Measurements from ENCODE around the gene ABCA4.

DNA sequence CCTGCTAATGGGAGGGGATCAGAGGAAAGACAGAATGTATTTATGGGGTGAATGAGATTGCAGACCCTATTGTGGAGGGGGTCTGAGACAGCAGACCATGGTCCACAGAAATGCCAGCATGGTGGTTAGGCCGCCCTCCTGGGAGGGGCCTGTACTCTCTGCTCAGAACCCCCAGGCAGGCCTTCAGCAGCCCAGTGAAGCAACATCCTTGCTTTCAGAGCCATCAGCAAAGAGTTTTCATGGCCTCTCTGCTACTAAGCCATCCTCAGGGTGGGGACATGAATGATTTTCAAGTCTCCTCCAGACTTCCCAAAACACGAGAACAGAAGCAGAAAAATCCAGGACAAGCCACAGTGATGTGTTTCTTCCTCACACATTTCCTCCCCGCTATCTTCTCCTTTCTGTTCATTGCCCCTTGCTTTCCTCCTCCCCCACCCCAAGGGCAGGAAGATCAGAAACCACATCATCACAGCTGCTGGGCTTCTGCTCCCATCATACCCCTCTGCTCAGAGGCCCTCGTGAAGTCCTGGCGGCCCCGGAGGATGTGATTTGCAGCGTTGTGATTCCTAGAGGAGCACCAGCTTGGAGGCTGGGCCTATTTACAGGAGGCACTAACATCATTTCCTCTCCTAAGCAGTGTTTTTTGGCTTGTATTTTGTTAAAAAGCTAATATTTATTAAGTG is 48.0 kb downstream of the ABCA4 start:
- TF ChIP-seq, protein P1, sequence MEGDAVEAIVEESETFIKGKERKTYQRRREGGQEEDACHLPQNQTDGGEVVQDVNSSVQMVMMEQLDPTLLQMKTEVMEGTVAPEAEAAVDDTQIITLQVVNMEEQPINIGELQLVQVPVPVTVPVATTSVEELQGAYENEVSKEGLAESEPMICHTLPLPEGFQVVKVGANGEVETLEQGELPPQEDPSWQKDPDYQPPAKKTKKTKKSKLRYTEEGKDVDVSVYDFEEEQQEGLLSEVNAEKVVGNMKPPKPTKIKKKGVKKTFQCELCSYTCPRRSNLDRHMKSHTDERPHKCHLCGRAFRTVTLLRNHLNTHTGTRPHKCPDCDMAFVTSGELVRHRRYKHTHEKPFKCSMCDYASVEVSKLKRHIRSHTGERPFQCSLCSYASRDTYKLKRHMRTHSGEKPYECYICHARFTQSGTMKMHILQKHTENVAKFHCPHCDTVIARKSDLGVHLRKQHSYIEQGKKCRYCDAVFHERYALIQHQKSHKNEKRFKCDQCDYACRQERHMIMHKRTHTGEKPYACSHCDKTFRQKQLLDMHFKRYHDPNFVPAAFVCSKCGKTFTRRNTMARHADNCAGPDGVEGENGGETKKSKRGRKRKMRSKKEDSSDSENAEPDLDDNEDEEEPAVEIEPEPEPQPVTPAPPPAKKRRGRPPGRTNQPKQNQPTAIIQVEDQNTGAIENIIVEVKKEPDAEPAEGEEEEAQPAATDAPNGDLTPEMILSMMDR (IDR thresholded peaks at IDR 0.05): no peak
- no peak for TF ChIP-seq POLR2A (IDR thresholded peaks at IDR 0.05)

Data from right lobe of liver (tissue), 4 donors.